NCI-H226 (cell line): ENCODE results near the gene BRSK1.

Experiments used
- DNase-seq: peaks from one replicate; pipeline ENCODE4 v3.0.0-alpha.2; 2015

The BRSK1 gene

GRCh38 chr19:55283548-55284377 lies at the start of gene BRSK1:
Gene BRSK1 (plus strand): TSS chr19:55283997. CDS start chr19:55284443, 446 bp downstream.
- no peak for DNase-seq

- DNase-seq = no peak
Measured at GRCh38 chr19:55238030-55238429, 45.8 kb upstream of the BRSK1 start.

- DNase-seq = no peak
Measured at GRCh38 chr19:55239004-55239403, 44.8 kb upstream of the BRSK1 start.

- no peak for DNase-seq
Measured at GRCh38 chr19:55240713-55241020, 43.1 kb upstream of the BRSK1 start.

- DNase-seq = no peak
Measured at GRCh38 chr19:55241143-55241934, 42.5 kb upstream of the BRSK1 start.

GRCh38 chr19:55241935-55242464 lies 41.8 kb upstream of the BRSK1 start:
- DNase-seq = no peak

GRCh38 chr19:55242517-55242916 lies 41.3 kb upstream of the BRSK1 start:
- no peak for DNase-seq

- no peak for DNase-seq
Measured at GRCh38 chr19:55244004-55244680, 39.7 kb upstream of the BRSK1 start.

- no peak for DNase-seq
Measured at GRCh38 chr19:55245236-55245904, 38.4 kb upstream of the BRSK1 start.

- no peak for DNase-seq
Measured at GRCh38 chr19:55246462-55247451, 37.0 kb upstream of the BRSK1 start.

GRCh38 chr19:55247621-55248099 lies 36.1 kb upstream of the BRSK1 start:
- peak; percentile 96 for DNase-seq

- no peak for DNase-seq
Measured at GRCh38 chr19:55248166-55248675, 35.6 kb upstream of the BRSK1 start.

- no peak for DNase-seq
Measured at GRCh38 chr19:55248704-55249103, 35.1 kb upstream of the BRSK1 start.

GRCh38 chr19:55249841-55250240 lies 34.0 kb upstream of the BRSK1 start:
- no peak for DNase-seq

- DNase-seq = no peak
Measured at GRCh38 chr19:55250262-55251036, 33.3 kb upstream of the BRSK1 start.

- DNase-seq = peak; percentile 67
Measured at GRCh38 chr19:55251341-55252081, 32.3 kb upstream of the BRSK1 start.

- no peak for DNase-seq
Measured at GRCh38 chr19:55252760-55253663, 30.8 kb upstream of the BRSK1 start.

- DNase-seq = no peak
Measured at GRCh38 chr19:55253842-55254624, 29.8 kb upstream of the BRSK1 start.
